RKO (cell line): ENCODE results near the gene AQP12A.
"Not testable (repeated sequence)": the region's sequence is repeated elsewhere in the genome, so short reads cannot be mapped to it uniquely, and the experiment has no call there.

ENCODE experiments used
- DNase-seq: peaks from one replicate; pipeline ENCODE4 v3.0.0-alpha.2; 2016; ENCODE audit warnings: low spot score

The AQP12A gene, protein sequence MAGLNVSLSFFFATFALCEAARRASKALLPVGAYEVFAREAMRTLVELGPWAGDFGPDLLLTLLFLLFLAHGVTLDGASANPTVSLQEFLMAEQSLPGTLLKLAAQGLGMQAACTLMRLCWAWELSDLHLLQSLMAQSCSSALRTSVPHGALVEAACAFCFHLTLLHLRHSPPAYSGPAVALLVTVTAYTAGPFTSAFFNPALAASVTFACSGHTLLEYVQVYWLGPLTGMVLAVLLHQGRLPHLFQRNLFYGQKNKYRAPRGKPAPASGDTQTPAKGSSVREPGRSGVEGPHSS

DNA sequence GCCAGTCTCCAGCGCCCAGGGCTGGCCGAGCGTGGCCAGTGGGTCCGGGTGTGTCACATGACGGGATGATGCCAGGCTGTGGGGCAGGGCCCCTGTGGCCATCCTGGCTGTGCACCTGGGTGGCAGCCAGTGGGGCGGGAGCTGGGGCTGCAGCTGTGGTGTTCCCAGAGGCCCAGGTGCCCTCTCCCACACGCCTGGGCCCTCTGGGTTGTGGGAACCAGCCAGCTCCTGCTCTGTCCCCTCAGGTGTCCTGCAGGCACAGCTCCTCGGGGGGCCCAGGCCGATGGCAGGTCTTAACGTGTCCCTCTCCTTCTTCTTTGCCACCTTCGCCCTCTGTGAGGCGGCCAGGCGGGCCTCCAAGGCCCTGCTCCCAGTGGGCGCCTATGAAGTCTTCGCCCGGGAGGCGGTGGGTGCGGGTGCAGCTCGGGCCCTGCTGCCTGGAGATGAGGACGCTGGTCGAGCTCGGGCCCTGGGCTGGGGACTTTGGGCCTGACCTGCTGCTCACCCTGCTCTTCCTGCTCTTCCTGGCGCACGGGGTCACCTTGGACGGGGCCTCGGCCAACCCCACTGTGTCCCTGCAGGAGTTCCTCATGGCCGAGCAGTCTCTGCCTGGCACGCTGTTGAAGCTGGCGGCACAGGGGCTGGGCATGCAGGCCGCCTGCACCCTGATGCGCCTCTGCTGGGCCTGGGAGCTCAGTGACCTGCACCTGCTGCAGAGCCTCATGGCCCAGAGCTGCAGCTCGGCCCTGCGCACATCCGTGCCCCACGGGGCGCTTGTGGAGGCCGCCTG lies at the start of gene AQP12A:
Gene AQP12A (plus strand): TSS at position 236 of the 790 bp plus-strand sequence. CDS start 48 bp downstream, at position 284.
- not testable (repeated sequence) for DNase-seq

GRCh38 chr2:240642061-240642805 lies 49.4 kb upstream of the AQP12A start:
- DNase-seq, result no peak

DNA sequence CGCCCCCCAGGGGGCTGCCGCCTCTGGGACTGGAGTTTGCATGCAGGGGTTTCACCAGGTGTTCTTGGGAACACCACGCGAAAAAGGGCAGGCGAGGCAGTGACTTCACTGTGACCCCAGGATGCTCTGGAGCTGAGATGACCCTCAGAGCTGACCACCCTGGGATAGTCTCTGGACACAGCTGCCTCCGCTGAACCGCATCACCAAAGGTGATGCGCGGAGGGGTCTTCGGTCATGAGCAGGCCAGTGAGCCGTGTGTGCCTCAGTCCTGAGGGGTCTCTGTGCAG lies 48.9 kb upstream of the AQP12A start:
- DNase-seq, result no peak

DNA sequence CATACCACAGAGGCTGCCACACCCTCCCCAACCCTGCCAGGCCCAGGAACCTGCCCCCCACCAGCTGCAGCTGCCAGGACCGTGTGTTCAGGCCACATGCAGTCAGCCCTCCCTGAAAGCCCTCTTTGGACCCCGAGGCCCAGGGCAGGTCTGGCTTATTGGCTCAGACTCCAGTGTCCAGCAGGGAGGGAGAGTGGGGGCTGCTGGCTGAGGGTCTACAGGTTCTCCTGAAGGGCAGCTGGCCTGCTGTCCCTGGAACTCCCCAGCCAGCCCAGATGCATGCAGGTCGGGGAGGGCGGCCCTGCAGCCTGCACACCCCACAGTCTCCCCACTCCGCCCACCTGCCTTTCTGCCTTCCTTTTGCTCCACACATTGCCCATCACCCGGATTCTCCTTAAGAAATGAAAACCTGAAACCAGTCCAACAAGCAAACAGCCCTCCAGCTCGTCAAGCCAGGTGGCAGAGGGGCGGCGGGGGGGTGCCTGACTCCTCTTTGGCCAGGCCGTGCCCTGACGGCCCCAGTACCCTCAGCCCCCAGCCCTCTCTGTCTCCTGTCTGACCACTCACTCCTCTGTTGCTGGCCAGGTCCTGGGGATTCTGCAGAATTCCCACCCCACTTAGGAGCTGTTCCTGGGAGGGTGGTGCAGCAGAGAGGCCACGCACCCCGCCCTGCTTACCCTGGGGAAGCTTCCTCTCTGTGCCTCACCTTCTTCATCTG lies 48.4 kb upstream of the AQP12A start:
- no peak for DNase-seq

- no peak for DNase-seq
These were observed 47.9 kb upstream of the AQP12A start for GRCh38 chr2:240643811-240644150.

DNA sequence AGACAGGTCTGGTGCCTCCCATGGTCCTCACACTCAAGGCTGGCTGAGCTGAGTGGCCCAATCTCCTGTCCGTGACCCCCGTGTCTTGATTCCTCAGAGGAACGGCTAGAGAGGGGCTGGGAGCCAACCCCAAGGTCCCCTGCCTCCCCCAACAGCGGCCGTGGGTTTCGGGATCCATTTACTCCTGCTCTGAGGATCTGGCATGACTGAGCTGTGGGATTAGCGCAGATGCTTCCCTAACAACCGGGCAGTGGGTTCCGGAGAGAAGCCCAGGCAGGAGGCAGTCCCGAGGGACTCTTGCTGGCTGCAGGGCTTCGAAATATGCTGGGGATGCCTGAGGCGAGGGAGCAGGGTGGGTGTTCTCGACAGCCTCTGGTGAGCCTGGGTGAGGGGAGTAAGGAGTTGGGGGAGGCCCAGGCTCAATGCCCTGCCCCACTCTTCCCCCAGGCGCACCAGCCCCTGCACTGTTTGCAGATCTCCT lies 47.5 kb upstream of the AQP12A start:
- DNase-seq, result no peak

- no peak for DNase-seq
These were observed 46.8 kb upstream of the AQP12A start for GRCh38 chr2:240644859-240645301.

GRCh38 chr2:240645346-240645745 lies 46.3 kb upstream of the AQP12A start:
- no peak for DNase-seq

DNA sequence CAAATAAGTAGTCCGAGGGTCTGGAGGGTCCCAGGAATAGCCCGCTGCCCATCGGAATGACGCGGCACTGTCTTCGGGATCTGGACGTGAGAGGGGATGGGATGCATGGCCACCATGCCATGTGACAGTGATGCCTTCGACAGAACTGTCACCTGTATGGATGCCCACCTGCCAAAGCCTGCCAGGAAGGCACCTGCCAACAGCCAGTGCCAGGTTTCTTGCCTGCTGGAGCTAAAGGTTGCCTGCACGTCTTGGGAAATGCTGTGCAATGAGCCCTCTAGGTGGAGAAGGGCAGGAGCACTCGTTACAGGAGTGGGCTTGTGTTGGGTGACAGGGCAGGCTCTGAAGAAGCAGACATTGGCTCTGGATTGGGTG lies 45.9 kb upstream of the AQP12A start:
- no peak for DNase-seq

GRCh38 chr2:240646176-240646899 lies 45.3 kb upstream of the AQP12A start:
- no peak for DNase-seq

DNA sequence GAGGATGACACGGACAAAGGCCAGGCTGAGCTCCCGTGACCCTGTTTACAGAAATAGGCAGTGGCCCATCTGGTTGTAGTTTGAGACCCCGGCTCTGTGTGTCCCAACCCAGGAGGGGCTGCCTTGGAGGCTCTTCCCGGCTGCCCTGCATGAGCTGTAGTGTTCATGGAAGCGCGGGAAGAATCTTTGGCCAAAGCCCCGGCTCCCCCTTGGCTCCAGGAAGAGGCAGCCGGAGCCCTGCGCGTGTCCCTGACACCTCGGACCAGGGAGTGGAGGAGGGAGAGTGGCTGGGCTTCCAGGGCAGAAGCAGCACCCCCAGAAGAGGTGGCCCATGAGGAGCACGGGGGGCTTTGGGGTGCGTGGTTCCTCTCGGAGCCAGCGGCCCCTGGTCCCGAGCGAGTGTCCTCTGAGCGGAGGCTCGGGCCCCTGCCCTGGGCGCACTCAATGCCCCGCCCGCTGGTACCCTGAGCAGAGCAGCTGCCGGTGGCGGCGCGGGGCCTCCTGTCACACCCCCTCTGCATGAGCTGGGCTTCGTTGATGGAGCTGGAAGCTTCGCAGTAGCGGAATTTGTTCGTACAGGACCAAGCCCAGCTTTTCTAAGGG lies 44.7 kb upstream of the AQP12A start:
- DNase-seq, result no peak

GRCh38 chr2:240647503-240648154 lies 44.0 kb upstream of the AQP12A start:
- DNase-seq, result no peak

DNA sequence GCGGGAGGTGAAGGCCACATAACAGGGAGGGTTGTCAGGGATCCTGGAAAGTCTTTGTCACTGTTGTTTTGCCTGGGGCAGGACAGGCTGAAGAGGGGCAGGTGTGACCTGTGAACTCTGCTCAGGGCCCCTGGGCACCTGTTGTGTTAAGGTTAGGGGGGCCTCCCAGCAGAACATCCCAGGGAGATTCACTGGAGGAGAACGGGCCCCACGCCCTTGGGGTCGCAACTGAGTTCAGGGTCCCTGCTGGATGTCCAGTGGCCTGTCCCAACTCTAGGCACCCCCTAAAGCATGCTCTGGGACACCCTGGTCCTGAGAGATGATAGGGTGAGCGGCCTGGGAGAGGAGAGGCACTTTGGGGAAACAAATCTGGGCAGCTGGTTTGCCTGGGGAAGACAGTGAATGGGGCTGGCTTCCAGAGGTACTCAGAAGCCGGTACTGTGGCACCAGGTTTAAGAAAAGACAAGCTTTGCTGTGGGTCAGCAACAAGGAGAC lies 43.5 kb upstream of the AQP12A start:
- no peak for DNase-seq

- DNase-seq, result no peak
These were observed 42.9 kb upstream of the AQP12A start for GRCh38 chr2:240648650-240649275.

GRCh38 chr2:240649331-240649730 lies 42.3 kb upstream of the AQP12A start:
- no peak for DNase-seq

- DNase-seq, result no peak
These were observed 41.3 kb upstream of the AQP12A start for GRCh38 chr2:240650254-240650965.

GRCh38 chr2:240651185-240651584 lies 40.5 kb upstream of the AQP12A start:
- DNase-seq, result no peak

DNA sequence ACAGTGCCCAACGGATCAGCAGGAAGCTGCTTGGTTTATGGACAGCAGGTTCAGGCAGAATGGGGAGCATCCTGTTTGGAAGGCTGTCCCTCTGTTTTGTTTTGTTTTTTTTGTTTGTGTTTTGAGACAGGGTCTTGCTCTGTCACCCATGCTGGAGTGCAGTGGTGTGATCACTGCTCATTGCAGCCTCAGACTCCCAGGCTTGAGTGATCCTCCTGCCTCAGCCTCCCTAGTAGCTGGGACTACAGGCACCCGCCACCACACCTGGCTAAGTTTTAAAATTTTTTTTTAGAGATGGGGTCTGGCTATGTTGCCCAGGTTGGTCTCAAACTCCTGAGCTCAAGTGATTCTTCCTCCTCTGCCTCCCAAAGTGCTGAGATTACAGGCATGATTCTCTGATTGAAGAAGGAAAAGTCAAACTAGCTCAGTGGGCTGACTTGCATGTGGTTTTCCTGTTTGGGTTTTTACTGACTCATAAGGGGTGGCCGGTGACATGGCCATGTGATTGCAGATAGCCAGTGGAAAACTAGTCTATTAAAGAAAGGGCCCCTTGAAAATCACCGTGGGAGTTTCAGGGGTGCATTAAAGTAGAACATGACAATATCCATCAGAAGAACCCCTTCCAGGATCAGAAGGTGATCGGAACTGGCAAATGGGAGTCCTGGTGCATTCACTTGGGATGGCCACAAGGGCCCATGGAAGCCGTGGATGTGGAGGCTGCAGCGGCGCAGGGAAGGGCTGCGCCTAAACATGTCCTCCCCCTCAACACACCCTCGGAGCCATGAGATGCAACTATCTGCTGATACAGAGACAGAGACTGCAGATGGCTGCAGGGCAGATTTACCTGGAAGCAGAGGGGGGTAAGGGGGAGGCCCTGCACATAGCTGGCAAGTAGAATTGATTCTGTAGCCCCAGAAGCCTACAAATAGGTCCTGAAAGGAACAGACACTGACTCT lies 35.5 kb upstream of the AQP12A start:
- DNase-seq, result no peak
